Neural crest cell (in vitro differentiated cells): Measurements from ENCODE around the gene PHF12. TPM values are rescaled to one million over a fixed set of nuclear protein-coding genes. Genes with fewer than 3 reads are reported as not detected.
A peak's percentile ranks its signal among the peaks of the same experiment; 100 is the strongest.

Source experiments
- DNase-seq: peaks from one replicate; pipeline ENCODE4 v3.0.0; 2021; ENCODE audit warnings: low read depth, mixed read lengths, low spot score
- H3K27ac Mint-ChIP-seq: one replicate; pipeline ENCODE4 v1.8.0; 2021; ENCODE audit warnings: mild to moderate bottlenecking, mixed read lengths; ENCODE audit not compliant: unreplicated experiment
- H3K27me3 Mint-ChIP-seq: 2 replicates; pipeline ENCODE4 v1.8.0; 2021; ENCODE audit warnings: low read depth, mild to moderate bottlenecking, mixed read lengths
- H3K36me3 Mint-ChIP-seq: 2 replicates; pipeline ENCODE4 v1.8.0; 2021; ENCODE audit warnings: low read depth, mild to moderate bottlenecking, mixed read lengths
- H3K4me1 Mint-ChIP-seq: 2 replicates; pipeline ENCODE4 v1.8.0; 2021; ENCODE audit warnings: mixed read lengths
- H3K4me3 Mint-ChIP-seq: one replicate; pipeline ENCODE4 v1.8.0; 2021; ENCODE audit warnings: mild to moderate bottlenecking, mixed read lengths
- H3K9me3 Mint-ChIP-seq: 2 replicates; pipeline ENCODE4 v1.8.0; 2021; ENCODE audit warnings: mixed read lengths
- CTCF ChIP-seq: fragments of 200-600 bp; sonication (generic); conservative IDR thresholded peaks from 2 replicates; pipeline ENCODE4 v1.5.0; 2021; ENCODE audit warnings: antibody characterized with exemption, mild to moderate bottlenecking
- long read RNA-seq: library from polyadenylated mRNA; unstranded; transcript quantifications from one replicate; pipeline ENCODE4 v2.0.0, GENCODE V29; 2020
- total RNA-seq: library from RNA; stranded (reverse); gene quantifications from 2 replicates; pipeline ENCODE4 v1.2.1, GENCODE V29; 2021

PHF12 gene
- total RNA-seq: 60.8 and 64.7 TPM in 2 replicates
- long read RNA-seq, partial matches to known transcripts: 3 of 3 reads
- long read RNA-seq, other reads (novel, unspliced or antisense): 0 of 3 reads

GRCh38 chr17:28951428-28951990 lies at the start of gene PHF12:
TSS of gene PHF12 (minus strand) at chr17:28951518. CDS start at chr17:28950960, 558 bp downstream.
- no peak for TF ChIP-seq CTCF
- Mint-ChIP-seq H3K4me1 (peaks cover 17% of the 10 kb centered on the region), H3K27me3 (no peaks in the 10 kb centered on the region), H3K9me3 (no peaks in the 10 kb centered on the region), H3K36me3 (no peaks in the 10 kb centered on the region), H3K27ac (peak within 1 kb of the TSS; percentile 94), H3K4me3 (peak within 1 kb of the TSS; percentile 96)
- DNase-seq: peak; percentile 98

- peaks cover 68% of the 10 kb centered on the region for H3K27me3 Mint-ChIP-seq
- no peak overlapping the region for H3K4me3 Mint-ChIP-seq
- H3K4me1 Mint-ChIP-seq: peaks cover under 1% of the 10 kb centered on the region
- no peak overlapping the region for H3K27ac Mint-ChIP-seq
- TF ChIP-seq CTCF: no peak
- no peak for DNase-seq
- no peaks in the 10 kb centered on the region for H3K9me3 Mint-ChIP-seq
- no peaks in the 10 kb centered on the region for H3K36me3 Mint-ChIP-seq
Measured at GRCh38 chr17:29000973-29001372, 49.7 kb upstream of the PHF12 start.

GRCh38 chr17:28999206-28999605 lies 47.9 kb upstream of the PHF12 start:
- no peaks in the 10 kb centered on the region for H3K36me3 Mint-ChIP-seq
- no peak for TF ChIP-seq CTCF
- H3K4me1 Mint-ChIP-seq: no peaks in the 10 kb centered on the region
- DNase-seq: no peak
- H3K4me3 Mint-ChIP-seq: no peak overlapping the region
- H3K9me3 Mint-ChIP-seq: no peaks in the 10 kb centered on the region
- H3K27me3 Mint-ChIP-seq: peaks cover 54% of the 10 kb centered on the region
- H3K27ac Mint-ChIP-seq: no peak overlapping the region

GRCh38 chr17:28997806-28998205 lies 46.5 kb upstream of the PHF12 start:
- no peak for TF ChIP-seq CTCF
- no peak overlapping the region for H3K27ac Mint-ChIP-seq
- H3K4me3 Mint-ChIP-seq: no peak overlapping the region
- H3K9me3 Mint-ChIP-seq: no peaks in the 10 kb centered on the region
- no peaks in the 10 kb centered on the region for H3K36me3 Mint-ChIP-seq
- H3K4me1 Mint-ChIP-seq: no peaks in the 10 kb centered on the region
- H3K27me3 Mint-ChIP-seq: peaks cover 40% of the 10 kb centered on the region
- DNase-seq: no peak

GRCh38 chr17:28996554-28997096 lies 45.3 kb upstream of the PHF12 start:
- H3K36me3 Mint-ChIP-seq: no peaks in the 10 kb centered on the region
- H3K4me3 Mint-ChIP-seq: no peak overlapping the region
- no peak for TF ChIP-seq CTCF
- no peaks in the 10 kb centered on the region for H3K4me1 Mint-ChIP-seq
- no peak overlapping the region for H3K27ac Mint-ChIP-seq
- no peaks in the 10 kb centered on the region for H3K9me3 Mint-ChIP-seq
- H3K27me3 Mint-ChIP-seq: peaks cover 31% of the 10 kb centered on the region
- DNase-seq: no peak
